Upper lobe of right lung (tissue), 1 donor: ENCODE data around the gene MID1. TPM values are rescaled to one million over a fixed set of nuclear protein-coding genes. Genes with fewer than 3 reads are reported as not detected.
A peak's percentile ranks its signal among the peaks of the same experiment; 100 is the strongest.

ENCODE experiments used
- ATAC-seq: fragments of 200-7000 bp; cut with Tn5 transposase; one replicate; pipeline ENCODE4 v1.9.1; 2020; ENCODE audit warnings: mild to moderate bottlenecking, moderate library complexity
- DNase-seq: peaks from one replicate; pipeline ENCODE4 v3.0.0-alpha.2; 2020
- H3K27ac ChIP-seq: fragments of 200-600 bp; one replicate; pipeline ENCODE4 v1.8.0; 2022
- H3K27me3 ChIP-seq: fragments of 200-600 bp; one replicate; pipeline ENCODE4 v1.8.0; 2022; ENCODE audit warnings: mild to moderate bottlenecking
- H3K36me3 ChIP-seq: fragments of 200-600 bp; one replicate; pipeline ENCODE4 v1.8.0; 2022
- H3K4me1 ChIP-seq: fragments of 200-600 bp; one replicate; pipeline ENCODE4 v1.8.0; 2022
- H3K4me3 ChIP-seq: fragments of 200-600 bp; one replicate; pipeline ENCODE4 v1.8.0; 2022; ENCODE audit warnings: mild to moderate bottlenecking
- H3K9me3 ChIP-seq: fragments of 200-600 bp; one replicate; pipeline ENCODE4 v1.8.0; 2022
- intact Hi-C: fragments of 100-400 bp; cut with DNase I; formaldehyde crosslinking; loops from one replicate; pipeline ENCODE4 v1.11.0; 2022
- total RNA-seq: library from RNA; stranded (reverse); fragmentation: NEBNext Ultra II Directional; extraction: Animal tissue kit (Norgen Biotek cat#: 25700); gene quantifications from one replicate; pipeline ENCODE4 v1.2.1, GENCODE V29; 2021
- TF ChIP-seq, protein P1 (sequence below): fragments of 200-600 bp; IDR thresholded peaks from one replicate; pipeline ENCODE4 v1.8.0; 2022; ENCODE audit warnings: antibody characterized with exemption
- donor health status: DM: no; HTN: yes; CAD: no; lungs with severe emphysema.

MID1 gene
- total RNA-seq, 1 donor from 2014 or later: 24.5 TPM

DNA sequence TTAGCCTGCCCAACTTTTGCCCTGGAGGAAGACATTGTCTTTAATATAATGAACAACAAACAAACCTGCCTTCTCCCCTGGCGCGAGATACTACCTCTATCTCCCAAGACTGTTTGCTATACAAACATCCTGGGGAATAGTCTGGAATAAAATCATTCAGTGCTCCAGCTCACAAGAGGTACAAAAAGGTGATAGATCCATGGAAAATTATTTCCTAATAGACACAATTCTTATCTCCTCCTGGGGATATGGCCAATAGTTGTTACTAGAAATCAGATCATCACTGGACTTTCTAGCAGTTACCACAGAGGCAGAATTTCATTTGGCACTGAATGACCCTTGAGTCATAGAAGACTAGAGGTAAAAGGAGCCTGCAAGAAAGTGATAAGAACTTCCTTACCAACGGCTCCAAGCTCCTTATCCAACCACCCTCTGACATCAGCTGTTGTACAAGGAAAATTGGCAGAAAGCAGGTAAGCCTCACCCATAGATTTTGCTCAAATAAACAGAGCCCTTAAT, 38.1 kb downstream of the MID1 start:
- no peak overlapping the region for H3K4me3 ChIP-seq
- H3K27ac ChIP-seq: no peak overlapping the region
- TF ChIP-seq, protein P1, sequence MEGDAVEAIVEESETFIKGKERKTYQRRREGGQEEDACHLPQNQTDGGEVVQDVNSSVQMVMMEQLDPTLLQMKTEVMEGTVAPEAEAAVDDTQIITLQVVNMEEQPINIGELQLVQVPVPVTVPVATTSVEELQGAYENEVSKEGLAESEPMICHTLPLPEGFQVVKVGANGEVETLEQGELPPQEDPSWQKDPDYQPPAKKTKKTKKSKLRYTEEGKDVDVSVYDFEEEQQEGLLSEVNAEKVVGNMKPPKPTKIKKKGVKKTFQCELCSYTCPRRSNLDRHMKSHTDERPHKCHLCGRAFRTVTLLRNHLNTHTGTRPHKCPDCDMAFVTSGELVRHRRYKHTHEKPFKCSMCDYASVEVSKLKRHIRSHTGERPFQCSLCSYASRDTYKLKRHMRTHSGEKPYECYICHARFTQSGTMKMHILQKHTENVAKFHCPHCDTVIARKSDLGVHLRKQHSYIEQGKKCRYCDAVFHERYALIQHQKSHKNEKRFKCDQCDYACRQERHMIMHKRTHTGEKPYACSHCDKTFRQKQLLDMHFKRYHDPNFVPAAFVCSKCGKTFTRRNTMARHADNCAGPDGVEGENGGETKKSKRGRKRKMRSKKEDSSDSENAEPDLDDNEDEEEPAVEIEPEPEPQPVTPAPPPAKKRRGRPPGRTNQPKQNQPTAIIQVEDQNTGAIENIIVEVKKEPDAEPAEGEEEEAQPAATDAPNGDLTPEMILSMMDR: no peak
- H3K9me3 ChIP-seq: no peaks in the 10 kb centered on the region
- intact Hi-C loops: no loop called here
- no peaks in the 10 kb centered on the region for H3K36me3 ChIP-seq
- no peak for DNase-seq
- peaks cover 4% of the 10 kb centered on the region for H3K4me1 ChIP-seq
- H3K27me3 ChIP-seq: no peaks in the 10 kb centered on the region
- peak; percentile 46 for ATAC-seq

DNA sequence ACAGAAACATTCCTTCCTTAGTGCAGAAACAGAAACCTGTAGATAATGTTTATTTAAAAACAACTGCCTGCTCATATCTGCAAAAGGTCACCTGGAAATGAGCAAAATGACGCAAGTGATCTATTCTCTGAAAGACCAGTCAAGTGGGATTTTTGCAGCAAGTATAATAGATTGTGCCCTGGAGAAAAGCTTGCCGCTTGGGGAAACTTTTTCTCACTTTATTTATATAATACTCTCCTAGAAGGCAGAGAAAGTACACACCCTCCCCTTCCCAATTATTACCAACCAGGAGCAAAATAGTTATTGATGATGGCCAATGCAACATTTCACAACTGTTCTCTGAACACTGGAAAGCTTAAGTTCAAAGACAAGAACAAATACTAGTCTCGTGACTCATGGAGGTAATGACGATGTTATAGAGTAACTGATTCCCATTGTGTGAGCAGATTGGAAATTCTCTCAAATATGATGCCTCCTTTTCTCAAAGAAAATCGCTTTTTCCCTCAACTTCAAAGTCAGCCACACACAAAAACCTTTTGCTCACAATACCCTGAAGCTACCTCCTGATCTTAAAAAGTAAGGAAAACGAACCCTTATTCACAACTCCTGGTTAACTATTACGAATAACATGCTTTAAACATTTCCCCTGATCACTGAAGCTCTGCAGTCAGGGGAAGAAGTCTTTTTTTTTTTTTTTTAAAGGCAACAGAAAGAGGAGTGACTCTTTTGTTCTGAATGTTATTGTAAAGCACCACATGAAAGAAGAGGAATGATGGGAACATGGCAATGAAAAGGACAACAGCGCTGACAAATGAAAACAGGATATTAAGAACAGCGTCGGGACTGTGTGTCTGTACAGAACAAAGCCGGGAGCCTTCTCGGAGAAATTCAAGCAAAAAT, 41.0 kb downstream of the MID1 start:
- no peak overlapping the region for H3K4me3 ChIP-seq
- no peak overlapping the region for H3K27ac ChIP-seq

DNA sequence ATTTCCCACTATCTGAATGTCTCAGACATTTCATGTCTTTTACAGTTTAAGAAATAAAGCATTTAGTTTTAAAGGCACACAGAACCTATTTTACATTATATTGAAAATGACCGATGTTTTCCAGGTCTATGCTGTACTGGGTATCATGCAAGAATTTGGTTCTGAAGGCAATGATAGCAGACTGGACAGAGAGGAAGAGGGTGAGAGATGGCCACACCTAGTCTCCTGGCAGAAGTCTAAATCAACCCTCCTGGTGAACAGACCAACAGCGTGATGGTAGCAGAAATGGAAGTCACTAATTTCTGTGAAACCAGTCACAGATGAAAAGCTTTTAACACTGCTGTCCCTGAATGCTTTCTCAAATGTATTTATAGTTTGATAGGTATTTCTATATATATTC, 41.9 kb downstream of the MID1 start:
- no peak for ATAC-seq
- H3K27me3 ChIP-seq: no peaks in the 10 kb centered on the region
- H3K36me3 ChIP-seq: no peaks in the 10 kb centered on the region
- intact Hi-C loops: no loop called here
- TF ChIP-seq, protein P1: no peak
- H3K4me3 ChIP-seq: no peak overlapping the region
- peaks cover 4% of the 10 kb centered on the region for H3K4me1 ChIP-seq
- H3K9me3 ChIP-seq: no peaks in the 10 kb centered on the region
- no peak overlapping the region for H3K27ac ChIP-seq
- DNase-seq: no peak

More for the DNA sequence above, 41.0 kb downstream of the MID1 start:
- Histone ChIP-seq H3K27me3 (no peaks in the 10 kb centered on the region), H3K4me1 (peaks cover 4% of the 10 kb centered on the region), H3K36me3 (no peaks in the 10 kb centered on the region), H3K9me3 (no peaks in the 10 kb centered on the region)
- TF ChIP-seq, protein P1: no peak
- ATAC-seq (no peak), DNase-seq (no peak)
- intact Hi-C loops: no loop called here

DNA sequence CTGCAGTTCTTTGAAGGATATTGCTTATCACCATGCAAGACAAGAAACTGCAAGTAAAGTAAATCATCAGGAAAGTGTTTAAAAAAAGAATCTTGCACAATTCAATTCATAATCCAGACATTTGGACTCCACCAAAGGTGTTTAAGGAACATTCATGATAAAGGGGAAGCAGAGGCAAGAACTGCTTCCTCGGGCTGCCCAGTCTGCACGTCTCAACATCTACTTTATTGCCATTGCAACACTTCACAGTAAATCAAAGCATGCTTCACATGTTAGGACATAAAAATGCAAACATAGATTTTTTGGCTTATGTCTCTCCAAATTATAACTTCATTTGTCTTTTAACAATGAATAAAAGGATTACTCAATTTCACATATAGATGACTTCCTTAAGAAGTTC, 42.5 kb downstream of the MID1 start:
- intact Hi-C loops: no loop called here
- DNase-seq: no peak
- Histone ChIP-seq H3K4me3 (no peak overlapping the region), H3K4me1 (peaks cover 4% of the 10 kb centered on the region), H3K27ac (peak overlapping the region; percentile 11), H3K9me3 (no peaks in the 10 kb centered on the region), H3K36me3 (no peaks in the 10 kb centered on the region), H3K27me3 (no peaks in the 10 kb centered on the region)
- TF ChIP-seq, protein P1: no peak
- ATAC-seq: no peak

- no peak for ATAC-seq
- intact Hi-C loops: no loop called here
- H3K27me3 ChIP-seq: no peaks in the 10 kb centered on the region
These were observed 43.5 kb downstream of the MID1 start for GRCh38 chrX:10576777-10577447.

More at GRCh38 chrX:10576777-10577447, 43.5 kb downstream of the MID1 start:
- DNase-seq: no peak
- TF ChIP-seq, protein P1: no peak
- Histone ChIP-seq H3K36me3 (no peaks in the 10 kb centered on the region), H3K27ac (peak overlapping the region; percentile 36), H3K9me3 (no peaks in the 10 kb centered on the region), H3K4me3 (peak overlapping the region; percentile 16), H3K4me1 (peaks cover 4% of the 10 kb centered on the region)
